K562 (cell line): Measurements from ENCODE around the gene SYT1. TPM values are rescaled to one million over a fixed set of nuclear protein-coding genes. Genes with fewer than 3 reads are reported as not detected.

Experiments used
- ATAC-seq: fragments of 200-7000 bp; cut with Tn5 transposase; 3 replicates; pipeline ENCODE4 v1.9.1; 2020; ENCODE audit warnings: moderate library complexity
- BruUV-seq: library from RNA; stranded (reverse); fragments of 400-500 nt; replicated peaks from 2 replicates; lab custom pipeline; 2021; lab: Mats Ljungman, UMichigan
- CTCF ChIA-PET: fragments of 300-600 bp; formaldehyde crosslinking; extraction: SDS; loops from one replicate; lab custom pipeline; 2021; ENCODE audit warnings: low intra/inter-chr PET ratio; lab: Yijun Ruan, JAX
- POLR2A ChIA-PET: fragments of 300-600, 350-650 bp; sonication (Branson Sonifier 250); formaldehyde crosslinking; extraction: SDS; loops from one replicate; lab custom pipeline; 2021; ENCODE audit warnings: antibody characterized with exemption, inconsistent platforms; lab: Yijun Ruan, JAX
- DNase-seq, 4 experiments: peaks; one replicate each; pipeline versions ENCODE4 v3.0.0 to v3.0.0-alpha.2; 2011 to 2018; ENCODE audit warnings: low spot score in 3 of 4, mixed read lengths in 3 of 4; ENCODE audit errors: extremely low read depth in 1 of 4
- FAIRE-seq: peaks from 2 replicates; lab custom pipeline; 2011; peaks lifted over from hg19 to GRCh38; lab: Jason Lieb, UNC
- H2AFZ ChIP-seq: 2 replicates; pipeline ENCODE4 v1.6.0; 2011; ENCODE audit warnings: low read depth, low read length, control low read depth, inconsistent platforms
- H3K27ac ChIP-seq: fragments of 200-600 bp; 3 replicates; pipeline ENCODE4 v1.8.0; 2011; ENCODE audit warnings: low read depth, mild to moderate bottlenecking, control low read depth, inconsistent platforms, low read length, moderate library complexity, mixed read lengths; ENCODE audit errors: extremely low read depth
- H3K27me3 ChIP-seq, 2 experiments: fragments of 300-600 bp in 1 of 2; 2 replicates in 1 of 2; 3 replicates in 1 of 2; pipeline versions ENCODE4 v1.6.0 to v1.8.0; 2011; ENCODE audit warnings: inconsistent platforms in 2 of 2, low read length in 2 of 2, mild to moderate bottlenecking in 1 of 2, mixed read lengths in 1 of 2, moderate library complexity in 1 of 2; ENCODE audit not compliant: control insufficient read depth in 2 of 2, insufficient read depth in 2 of 2
- H3K36me3 ChIP-seq: fragments of 300-600 bp; 3 replicates; pipeline ENCODE4 v1.8.0; 2011; ENCODE audit warnings: mild to moderate bottlenecking, low read length, inconsistent platforms; ENCODE audit not compliant: control insufficient read depth, insufficient read depth
- H3K4me1 ChIP-seq, 2 experiments: fragments of 200-600 bp in 1 of 2; replicated peaks in 1 of 2; 2 replicates in 1 of 2; 3 replicates in 1 of 2; pipeline versions ENCODE4 v1.5.1 to v1.8.0; 2011; ENCODE audit warnings: inconsistent platforms in 2 of 2, low read length in 2 of 2, mild to moderate bottlenecking in 1 of 2, mixed read lengths in 1 of 2, moderate library complexity in 1 of 2; ENCODE audit not compliant: control insufficient read depth in 2 of 2, insufficient read depth in 2 of 2
- H3K4me2 ChIP-seq: 2 replicates; pipeline ENCODE4 v1.6.1; 2011; ENCODE audit warnings: low read length, control low read depth, inconsistent platforms, mixed read lengths; ENCODE audit not compliant: insufficient read depth
- H3K4me3 ChIP-seq: fragments of 200-600 bp; sonication (generic), shearing (Covaris generic); 2 replicates; pipeline ENCODE4 v1.5.1; 2016; ENCODE audit warnings: control low read depth, inconsistent platforms
- H3K79me2 ChIP-seq: fragments of 200-600 bp; 3 replicates; pipeline ENCODE4 v1.8.0; 2011; ENCODE audit warnings: low read length, inconsistent platforms; ENCODE audit not compliant: control insufficient read depth, insufficient read depth
- H3K9ac ChIP-seq, 2 experiments: 2 replicates each; pipeline versions ENCODE4 v1.6.0 to v1.6.1; 2011; ENCODE audit warnings: low read depth in 2 of 2, low read length in 2 of 2, control low read depth in 1 of 2, inconsistent platforms in 1 of 2, mild to moderate bottlenecking in 1 of 2, mixed read lengths in 1 of 2; ENCODE audit not compliant: insufficient read depth in 1 of 2
- H3K9me1 ChIP-seq: one replicate; pipeline ENCODE4 v1.6.0; 2011; ENCODE audit warnings: inconsistent platforms, mild to moderate bottlenecking, low read length, moderate library complexity; ENCODE audit not compliant: control insufficient read depth, insufficient read depth
- H3K9me3 ChIP-seq: replicated peaks from 2 replicates; pipeline ENCODE4 v1.5.1; 2011; ENCODE audit warnings: low read depth, low read length, inconsistent platforms; ENCODE audit not compliant: control insufficient read depth, insufficient read depth
- H4K20me1 ChIP-seq: replicated peaks from 2 replicates; pipeline ENCODE4 v1.6.1; 2011; ENCODE audit warnings: low read length, inconsistent platforms, mixed read lengths; ENCODE audit not compliant: control insufficient read depth, insufficient read depth
- BRF2 ChIP-seq: IDR thresholded peaks from 3 replicates; pipeline ENCODE4 v1.6.1; 2011; ENCODE audit warnings: borderline replicate concordance, mild to moderate bottlenecking; ENCODE audit not compliant: insufficient read length, insufficient read depth
- E2F8 ChIP-seq: fragments of 450-650 bp; IDR thresholded peaks from 2 replicates; pipeline ENCODE4 v1.7.1; 2018; ENCODE audit warnings: mild to moderate bottlenecking, low read depth; ENCODE audit not compliant: partially characterized antibody
- FOS ChIP-seq: IDR thresholded peaks from 3 replicates; pipeline ENCODE4 v1.6.1; 2011; ENCODE audit not compliant: insufficient read length; ENCODE audit errors: extremely low read depth
- HDAC2 ChIP-seq: fragments of 450-650 bp; IDR thresholded peaks from 2 replicates; pipeline ENCODE4 v1.6.1; 2016; ENCODE audit warnings: mild to moderate bottlenecking
- NRF1 ChIP-seq, 2 experiments: fragments of 450-650 bp; IDR thresholded peaks in 1 of 2; conservative IDR thresholded peaks in 1 of 2; 2 replicates each; pipeline ENCODE4 v1.6.1; 2014; ENCODE audit warnings: mild to moderate bottlenecking in 2 of 2
- PATZ1 ChIP-seq: fragments of 250-450 bp; sonication (Bioruptor Pico); IDR thresholded peaks from 2 replicates; pipeline ENCODE4 v1.5.0; 2020; ENCODE audit warnings: mild to moderate bottlenecking, borderline replicate concordance
- RNF2 ChIP-seq: sonication (generic); IDR thresholded peaks from 2 replicates; pipeline ENCODE4 v1.6.1; 2016
- UBTF ChIP-seq, 2 experiments: IDR thresholded peaks; 2 replicates each; pipeline ENCODE4 v1.6.1; 2012; ENCODE audit warnings: improper control_type of control experiment in 2 of 2, low read depth in 2 of 2, low read length in 2 of 2, borderline replicate concordance in 1 of 2
- ZNF277 ChIP-seq: fragments of 250-450 bp; sonication (Bioruptor Pico); IDR thresholded peaks from 2 replicates; pipeline ENCODE4 v1.8.0; 2022; ENCODE audit warnings: inconsistent platforms, mild to moderate bottlenecking, moderate library complexity, borderline replicate concordance
- WGBS: fragments of 100-300 bp; shearing (Covaris generic); methylation state at CpG from one replicate; pipeline ENCODE4 v1.1.6; 2016; ENCODE audit warnings: low coverage, mixed read lengths; ENCODE audit not compliant: insufficient coverage; ENCODE audit errors: missing lambda C conversion rate; 5-methylcytosine and 5-hydroxymethylcytosine counted together
- in situ Hi-C: fragments of 300-500 bp; cut with MboI; formaldehyde crosslinking; loops from 4 replicates; pipeline ENCODE4 v1.15.0; 2018; ENCODE audit warnings: inconsistent platforms, mixed read lengths
- intact Hi-C: fragments of 100-400 bp; cut with micrococcal nuclease; formaldehyde crosslinking; loops from 2 replicates; pipeline ENCODE4 v1.14.2; 2022
- polyA plus RNA-seq, 8 experiments: library from polyadenylated mRNA; depleted of rRNA in 4 of 8; stranded (reverse) in 5 of 8; unstranded in 3 of 8; fragments of >200 nt; fragmentation: Nextera tagmentation in 2 of 8; fragmentation: Illumina TruSeq in 1 of 8; extraction: Ambion mirVana in 2 of 8; extraction: Trizol in 1 of 8; gene quantifications; 2 replicates each; pipeline versions ENCODE4 v1.2.1 to v1.2.3, GENCODE V29; 2011 to 2014; ENCODE audit warnings: inconsistent platforms in 1 of 8, missing spikeins in 1 of 8
- total RNA-seq, 7 experiments: library from RNA; depleted of rRNA in 6 of 7; stranded (reverse); fragments of >200 nt in 6 of 7; fragmentation: Illumina TruSeq in 2 of 7; extraction: Trizol in 2 of 7; gene quantifications; 2 replicates each; pipeline versions ENCODE4 v1.2.1 to v1.2.3, GENCODE V29; 2011 to 2021; ENCODE audit warnings: low replicate concordance in 1 of 7

Gene SYT1
- total and polyA plus RNA-seq, 9 of the 15 experiments (the other 6 are each of a cell fraction or from before 2014, with no cell fraction given): 0.03 to 0.13 (median 0.07) TPM; not detected in 4

GRCh38 chr12:78994168-78994791 lies 129.7 kb downstream of the SYT1 start:
- ATAC-seq (no peak), DNase-seq (no peak), FAIRE-seq (no peak)
- H2AFZ ChIP-seq: no peak overlapping the region
- no peaks in the 10 kb centered on the region for H3K36me3 ChIP-seq
- no peak overlapping the region for H3K4me3 ChIP-seq
- H3K9me3 ChIP-seq: no peaks in the 10 kb centered on the region
- H3K9ac ChIP-seq: no peak overlapping the region
- BruUV-seq: no TSS peak
- no peaks in the 10 kb centered on the region for H3K79me2 ChIP-seq
- no peaks in the 10 kb centered on the region for H3K4me1 ChIP-seq
- WGBS: 3% methylated on average over 7 of the region's 9 CpGs
- intact Hi-C loops (no loop called here), in situ Hi-C loops (no loop called here)
- POLR2A ChIA-PET: no interaction called here
- no peak overlapping the region for H3K4me2 ChIP-seq
- no peaks in the 10 kb centered on the region for H3K27me3 ChIP-seq
- H3K27ac ChIP-seq: no peak overlapping the region
- no peaks in the 10 kb centered on the region for H3K9me1 ChIP-seq
- CTCF ChIA-PET: no interaction called here
- H4K20me1 ChIP-seq: no peaks in the 10 kb centered on the region
- TF ChIP-seq UBTF (IDR thresholded peaks at IDR 0.05; ENCODE audit: borderline replicate concordance in 1 of 2, low read depth in 2 of 2, low read length in 2 of 2) (no peak), E2F8 (no peak), NRF1 (conservative IDR thresholded peaks at IDR 0.05 in 1 of 2, IDR thresholded peaks at IDR 0.05 in 1 of 2) (no peak), BRF2 (no peak), HDAC2 (no peak), ZNF277 (CRISPR knock-in tag) (no peak), PATZ1 (CRISPR knock-in tag) (no peak), RNF2 (no peak), FOS (no peak)
